GM19468 (cell line): ENCODE results near the gene TAS2R31.

Experiments used
- ATAC-seq: cut with Tn5 transposase; IDR thresholded peaks from one replicate; pipeline ENCODE4 v1.9.1; 2021; ENCODE audit warnings: mild to moderate bottlenecking, moderate library complexity, moderate number of reproducible peaks; ENCODE audit not compliant: unreplicated experiment; ENCODE audit errors: extremely low read depth

TAS2R31 gene

GRCh38 chr12:11014234-11014633, 17.0 kb downstream of the TAS2R31 start:
- no peak for ATAC-seq

- ATAC-seq = no peak
Measured at GRCh38 chr12:11007608-11008007, 23.6 kb downstream of the TAS2R31 start.

GRCh38 chr12:10998204-10998603, 33.0 kb downstream of the TAS2R31 start, which contains the start of gene TAS2R20:
Gene TAS2R20, minus strand, starts transcription at chr12:10998304. Its CDS starts 429 bp downstream, at chr12:10997875.
- ATAC-seq = no peak

- no peak for ATAC-seq
Measured at GRCh38 chr12:10994307-10994706, 36.9 kb downstream of the TAS2R31 start.

- no peak for ATAC-seq
Measured at GRCh38 chr12:10989107-10989506, 42.1 kb downstream of the TAS2R31 start.

DNA sequence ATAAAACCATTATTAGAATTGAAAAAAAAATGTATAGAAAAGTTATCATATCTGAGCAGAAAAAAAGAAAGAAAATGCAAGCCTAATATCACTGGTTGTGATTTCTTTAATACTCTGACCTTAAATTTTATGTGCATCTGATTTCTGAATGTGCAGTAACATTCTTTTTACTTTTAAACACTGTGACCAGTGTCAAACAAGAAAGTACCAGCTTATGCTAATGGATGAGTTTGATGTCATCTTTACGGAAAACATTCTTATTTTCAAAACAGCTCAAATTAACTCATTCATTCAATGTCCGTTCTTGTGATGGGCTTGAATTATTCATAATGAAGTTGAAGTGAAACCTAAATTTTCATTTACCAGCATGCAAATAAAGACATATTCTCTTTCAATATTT, 44.4 kb downstream of the TAS2R31 start, which contains the start of gene TAS2R50:
TAS2R50 (minus strand) TSS at position 101 of the 400 bp plus-strand sequence; CDS start at position 49, 52 bp downstream.
- ATAC-seq = no peak

GRCh38 chr12:10982244-10982643, 49.0 kb downstream of the TAS2R31 start:
- no peak for ATAC-seq
